B cell (primary cell): Measurements from ENCODE around the gene SCRN3. TPM values are rescaled to one million over a fixed set of nuclear protein-coding genes. Genes with fewer than 3 reads are reported as not detected.
"Not testable (repeated sequence)": the region's sequence is repeated elsewhere in the genome, so short reads cannot be mapped to it uniquely, and the experiment has no call there.

Experiments
- ATAC-seq: fragments of 200-7000 bp; cut with Tn5 transposase; one replicate; pipeline ENCODE4 v1.10.0; 2021; ENCODE audit warnings: low read depth, mild to moderate bottlenecking, moderate number of reproducible peaks, moderate library complexity
- CTCF ChIA-PET: fragments of 350-600 bp; sonication (Branson Sonifier 250); formaldehyde crosslinking; loops from one replicate; lab custom pipeline; 2021; ENCODE audit warnings: antibody characterized with exemption, inconsistent platforms; lab: Charles Lee
- POLR2A ChIA-PET: fragments of 350-600 bp; sonication (Branson Sonifier 250); formaldehyde crosslinking; loops from one replicate; lab custom pipeline; 2021; ENCODE audit warnings: antibody characterized with exemption; lab: Charles Lee
- DNase-seq: peaks from one replicate; pipeline ENCODE4 v3.0.0; 2013
- H2AFZ ChIP-seq: 2 replicates; pipeline ENCODE4 v1.6.1; 2012; ENCODE audit warnings: mild to moderate bottlenecking, low read depth, low read length; ENCODE audit not compliant: insufficient read depth, poor library complexity, severe bottlenecking
- H3K27ac ChIP-seq, 2 donors: 1 replicate in 1 of 2; 2 replicates in 1 of 2; pipeline ENCODE4 v1.5.1; 2012 to 2013; ENCODE audit warnings: low read length in 2 of 2, mild to moderate bottlenecking in 2 of 2, moderate library complexity in 1 of 2
- H3K27me3 ChIP-seq, 4 experiments: fragments of 200-600 bp in 1 of 4; sonication (generic) in 1 of 4; replicated peaks in 1 of 4; 1 replicate in 2 of 4; 2 replicates in 2 of 4; pipeline versions ENCODE4 v1.6.1 to v1.7.0; 2013 to 2016; ENCODE audit warnings: low read length in 3 of 4, mild to moderate bottlenecking in 2 of 4, mixed read lengths in 1 of 4, moderate library complexity in 1 of 4; ENCODE audit not compliant: insufficient read depth in 4 of 4, control insufficient read depth in 3 of 4; ENCODE audit errors: control extremely low read depth in 1 of 4
- H3K36me3 ChIP-seq, 2 experiments: replicated peaks in 1 of 2; 1 replicate in 1 of 2; 2 replicates in 1 of 2; pipeline versions ENCODE4 v1.6.1 to v1.7.1; 2013; ENCODE audit warnings: low read length in 1 of 2; ENCODE audit not compliant: insufficient read depth in 2 of 2, control insufficient read depth in 1 of 2; ENCODE audit errors: control extremely low read depth in 1 of 2, extremely low read depth in 1 of 2
- H3K4me1 ChIP-seq, 2 donors: fragments of 200-600 bp in 1 of 2; sonication (generic) in 1 of 2; 1 replicate in 1 of 2; 2 replicates in 1 of 2; pipeline versions ENCODE4 v1.5.1 to v1.6.1; 2013 to 2017; ENCODE audit warnings: low read length in 2 of 2; ENCODE audit not compliant: control insufficient read depth in 2 of 2, insufficient read depth in 2 of 2
- H3K4me2 ChIP-seq: replicated peaks from 2 replicates; pipeline ENCODE3; 2012; ENCODE audit warnings: mild to moderate bottlenecking, low read depth, low read length; ENCODE audit not compliant: poor library complexity, severe bottlenecking
- H3K4me3 ChIP-seq, 5 experiments: fragments of 200-600 bp in 1 of 5; sonication (generic) in 1 of 5; 1 replicate in 3 of 5; 2 replicates in 2 of 5; pipeline versions ENCODE4 v1.5.1 to v1.7.0; 2011 to 2016; ENCODE audit warnings: low read length in 4 of 5, mild to moderate bottlenecking in 4 of 5, low read depth in 2 of 5, control low read depth in 1 of 5, moderate library complexity in 1 of 5; ENCODE audit not compliant: insufficient read depth in 1 of 5; ENCODE audit errors: control extremely low read depth in 1 of 5, extremely low read depth in 1 of 5
- H3K79me2 ChIP-seq: fragments of 200-600 bp; sonication (generic); one replicate; pipeline ENCODE4 v1.6.0; 2016; ENCODE audit warnings: low read length; ENCODE audit not compliant: control insufficient read depth, insufficient read depth
- H3K9ac ChIP-seq: fragments of 200-600 bp; sonication (generic); 2 replicates; pipeline ENCODE4 v1.6.1; 2017; ENCODE audit warnings: mild to moderate bottlenecking, low read length, moderate library complexity
- H3K9me3 ChIP-seq, 3 donors: one replicate each; pipeline versions ENCODE4 v1.6.1 to v1.7.1; 2013; ENCODE audit warnings: low read length in 2 of 3; ENCODE audit not compliant: control insufficient read depth in 2 of 3, insufficient read depth in 1 of 3; ENCODE audit errors: control extremely low read depth in 1 of 3
- H4K20me1 ChIP-seq: 2 replicates; pipeline ENCODE4 v1.6.0; 2012; ENCODE audit warnings: mild to moderate bottlenecking, low read length; ENCODE audit not compliant: insufficient read depth, control insufficient read depth, poor library complexity, severe bottlenecking
- H3K27ac Mint-ChIP-seq: one replicate; pipeline ENCODE4 v1.8.0; 2021; ENCODE audit warnings: mixed read lengths
- H3K27me3 Mint-ChIP-seq: one replicate; pipeline ENCODE4 v1.8.0; 2021; ENCODE audit warnings: mixed read lengths
- H3K4me1 Mint-ChIP-seq: one replicate; pipeline ENCODE4 v1.8.0; 2021; ENCODE audit warnings: mixed read lengths
- H3K4me3 Mint-ChIP-seq: one replicate; pipeline ENCODE4 v1.8.0; 2021; ENCODE audit warnings: mixed read lengths
- H3K9me3 Mint-ChIP-seq: one replicate; pipeline ENCODE4 v1.8.0; 2022; ENCODE audit warnings: mixed read lengths; ENCODE audit not compliant: insufficient read depth
- EZH2 ChIP-seq: IDR thresholded peaks from 2 replicates; pipeline ENCODE4 v1.6.1; 2012; ENCODE audit warnings: borderline replicate concordance, low read depth, mild to moderate bottlenecking, moderate library complexity, low read length; ENCODE audit not compliant: insufficient read depth, poor library complexity, severe bottlenecking
- WGBS: methylation state at CpG from one replicate; pipeline ENCODE4 v1.1.5; 2013; ENCODE audit warnings: missing lambda C conversion rate; ENCODE audit not compliant: insufficient coverage; 5-methylcytosine and 5-hydroxymethylcytosine counted together
- intact Hi-C: fragments of 100-400 bp; cut with micrococcal nuclease; formaldehyde crosslinking; loops from one replicate; pipeline ENCODE4 v1.10.0; 2022
- polyA plus RNA-seq: library from polyadenylated mRNA; depleted of rRNA; stranded (reverse); fragments of >200 nt; gene quantifications from 2 replicates; pipeline ENCODE4 v1.2.3, GENCODE V29; 2012
- total RNA-seq, 2 donors: library from RNA; stranded (reverse); fragments of 120-200 nt in 1 of 2; gene quantifications; 1 replicate in 1 of 2; 2 replicates in 1 of 2; pipeline versions ENCODE4 v1.2.3 to v1.2.4, GENCODE V29; 2013 to 2022
- TF ChIP-seq, protein P1 (sequence below): fragments of 200-600 bp; IDR thresholded peaks from one replicate; pipeline ENCODE4 v1.8.0; 2022; ENCODE audit warnings: antibody characterized with exemption, mild to moderate bottlenecking

Gene SCRN3
- total and polyA plus RNA-seq, 2 donors (not counting 1 experiment from before 2014, with no cell fraction given) = 9.8 to 21.6 TPM

DNA sequence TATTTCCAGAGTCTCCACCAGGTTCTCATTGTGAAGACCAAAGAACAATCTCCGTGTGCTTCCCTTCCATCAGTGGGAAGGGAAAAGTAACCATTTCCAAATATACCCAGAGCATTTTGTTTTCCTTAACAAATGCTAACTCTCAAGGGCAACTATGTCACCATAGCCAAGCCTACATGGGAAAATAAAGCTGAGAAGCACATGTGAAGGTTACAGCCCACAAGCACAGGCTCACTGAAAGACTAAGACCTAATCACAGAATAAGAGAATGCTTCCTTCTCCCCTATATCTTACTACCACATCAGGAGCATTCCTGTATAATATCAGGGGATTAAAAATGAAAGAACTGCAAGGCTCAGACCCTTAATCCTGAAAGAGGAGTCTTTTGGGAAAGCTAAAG lies 32.6 kb upstream of the SCRN3 start:
- H3K4me3 ChIP-seq = no peak overlapping the region
- ChIA-PET POLR2A (no interaction called here), CTCF (interaction anchor here (1.3 kb wide), 1 partner anchor 21 kb away, joined by 3 read pairs; no protein-coding TSS in a partner anchor)
- no peak overlapping the region for H3K9ac ChIP-seq
- H3K27ac Mint-ChIP-seq = no peak overlapping the region
- intact Hi-C loops = no loop called here
- no peaks in the 10 kb centered on the region for H3K27me3 ChIP-seq
- H3K4me1 ChIP-seq = no peaks in the 10 kb centered on the region
- peaks cover 13 to 47% of the 10 kb centered on the region in 2 experiments for H3K36me3 ChIP-seq
- no peak for TF ChIP-seq EZH2
- TF ChIP-seq, protein P1, sequence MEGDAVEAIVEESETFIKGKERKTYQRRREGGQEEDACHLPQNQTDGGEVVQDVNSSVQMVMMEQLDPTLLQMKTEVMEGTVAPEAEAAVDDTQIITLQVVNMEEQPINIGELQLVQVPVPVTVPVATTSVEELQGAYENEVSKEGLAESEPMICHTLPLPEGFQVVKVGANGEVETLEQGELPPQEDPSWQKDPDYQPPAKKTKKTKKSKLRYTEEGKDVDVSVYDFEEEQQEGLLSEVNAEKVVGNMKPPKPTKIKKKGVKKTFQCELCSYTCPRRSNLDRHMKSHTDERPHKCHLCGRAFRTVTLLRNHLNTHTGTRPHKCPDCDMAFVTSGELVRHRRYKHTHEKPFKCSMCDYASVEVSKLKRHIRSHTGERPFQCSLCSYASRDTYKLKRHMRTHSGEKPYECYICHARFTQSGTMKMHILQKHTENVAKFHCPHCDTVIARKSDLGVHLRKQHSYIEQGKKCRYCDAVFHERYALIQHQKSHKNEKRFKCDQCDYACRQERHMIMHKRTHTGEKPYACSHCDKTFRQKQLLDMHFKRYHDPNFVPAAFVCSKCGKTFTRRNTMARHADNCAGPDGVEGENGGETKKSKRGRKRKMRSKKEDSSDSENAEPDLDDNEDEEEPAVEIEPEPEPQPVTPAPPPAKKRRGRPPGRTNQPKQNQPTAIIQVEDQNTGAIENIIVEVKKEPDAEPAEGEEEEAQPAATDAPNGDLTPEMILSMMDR = no peak
- H3K79me2 ChIP-seq = peaks cover 5% of the 10 kb centered on the region
- ATAC-seq = no peak
- H3K4me3 Mint-ChIP-seq = no peak overlapping the region
- H3K27ac ChIP-seq = no peak overlapping the region
- H2AFZ ChIP-seq = no peak overlapping the region
- peaks cover 2 to 17% (median 16%) of the 10 kb centered on the region in 3 donors for H3K9me3 ChIP-seq
- H3K4me2 ChIP-seq = no peak overlapping the region
- H3K4me1 Mint-ChIP-seq = no peaks in the 10 kb centered on the region
- no peaks in the 10 kb centered on the region for H3K27me3 Mint-ChIP-seq
- H4K20me1 ChIP-seq = peaks cover 13% of the 10 kb centered on the region
- peaks cover 7% of the 10 kb centered on the region for H3K9me3 Mint-ChIP-seq
- WGBS = no CpG with 5 or more reads among the region's 1 CpG
- DNase-seq = no peak

DNA sequence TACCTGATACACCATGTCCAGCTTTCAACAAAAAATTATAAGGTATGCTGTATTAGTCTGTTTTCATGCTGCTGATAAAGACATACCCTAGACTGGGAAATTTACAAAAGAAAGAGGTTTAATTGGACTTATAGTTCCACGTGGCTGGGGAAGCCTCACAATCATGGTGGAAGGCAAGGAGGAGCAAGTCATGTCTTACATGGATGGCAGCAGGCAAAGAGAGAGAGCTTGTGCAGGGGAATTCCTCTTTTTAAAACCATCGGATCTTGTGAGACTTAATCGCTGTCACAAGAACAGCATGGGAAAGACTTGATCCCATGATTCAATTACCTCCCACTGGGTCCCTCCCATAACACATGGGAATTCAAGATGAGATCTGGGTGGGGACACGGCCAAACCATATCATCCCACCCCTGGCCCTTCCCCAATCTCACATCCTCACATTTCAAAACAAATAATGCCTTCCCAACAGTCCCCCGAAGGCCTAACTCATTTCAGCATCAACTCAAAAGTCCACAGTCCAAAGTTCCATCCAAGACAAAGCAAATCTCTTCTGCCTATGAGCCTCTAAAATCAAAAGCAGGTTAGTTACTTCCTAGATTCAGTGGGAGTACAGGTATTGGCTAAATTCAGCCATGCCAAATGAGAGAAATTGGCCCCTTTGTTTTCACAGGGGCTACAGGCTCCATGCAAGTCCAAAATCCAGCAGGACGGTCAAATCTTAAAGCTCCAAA lies 31.9 kb upstream of the SCRN3 start:
- CTCF ChIA-PET = interaction anchor here (1.3 kb wide), 1 partner anchor 22 kb away, joined by 3 read pairs; no protein-coding TSS in a partner anchor
- H3K79me2 ChIP-seq, H3K27me3 Mint-ChIP-seq, H2AFZ ChIP-seq, H3K9me3 Mint-ChIP-seq, POLR2A ChIA-PET, H3K27me3 ChIP-seq, H3K27ac Mint-ChIP-seq, DNase-seq, H3K27ac ChIP-seq, H3K4me2 ChIP-seq, H3K4me1 ChIP-seq, H3K9ac ChIP-seq, intact Hi-C loops, ATAC-seq, H3K4me1 Mint-ChIP-seq, H3K4me3 Mint-ChIP-seq, H3K4me3 ChIP-seq: not testable (repeated sequence)
- peaks cover 2 to 17% (median 16%) of the 10 kb centered on the region in 3 donors for H3K9me3 ChIP-seq
- peaks cover 13% of the 10 kb centered on the region for H4K20me1 ChIP-seq
- WGBS = 100% methylated on average over 5 of the region's 6 CpGs
- H3K36me3 ChIP-seq = peaks cover 15 to 48% of the 10 kb centered on the region in 2 experiments
